ENCODE data around the gene HDAC5. TPM values are rescaled to one million over a fixed set of nuclear protein-coding genes. Genes with fewer than 3 reads are reported as not detected.

Gene HDAC5
- 62.6 TPM for total RNA-seq (2013)
- 10 to 100 TPM; 16.1 to 93.6 (median 24.7) TPM for polyA plus RNA-seq
- 77.0 and 83.5 TPM in 2 replicates for polyA minus RNA-seq
- 24.8 to 125 (median 80.3) reads per million in 11 experiments for total RNA-seq

DNA sequence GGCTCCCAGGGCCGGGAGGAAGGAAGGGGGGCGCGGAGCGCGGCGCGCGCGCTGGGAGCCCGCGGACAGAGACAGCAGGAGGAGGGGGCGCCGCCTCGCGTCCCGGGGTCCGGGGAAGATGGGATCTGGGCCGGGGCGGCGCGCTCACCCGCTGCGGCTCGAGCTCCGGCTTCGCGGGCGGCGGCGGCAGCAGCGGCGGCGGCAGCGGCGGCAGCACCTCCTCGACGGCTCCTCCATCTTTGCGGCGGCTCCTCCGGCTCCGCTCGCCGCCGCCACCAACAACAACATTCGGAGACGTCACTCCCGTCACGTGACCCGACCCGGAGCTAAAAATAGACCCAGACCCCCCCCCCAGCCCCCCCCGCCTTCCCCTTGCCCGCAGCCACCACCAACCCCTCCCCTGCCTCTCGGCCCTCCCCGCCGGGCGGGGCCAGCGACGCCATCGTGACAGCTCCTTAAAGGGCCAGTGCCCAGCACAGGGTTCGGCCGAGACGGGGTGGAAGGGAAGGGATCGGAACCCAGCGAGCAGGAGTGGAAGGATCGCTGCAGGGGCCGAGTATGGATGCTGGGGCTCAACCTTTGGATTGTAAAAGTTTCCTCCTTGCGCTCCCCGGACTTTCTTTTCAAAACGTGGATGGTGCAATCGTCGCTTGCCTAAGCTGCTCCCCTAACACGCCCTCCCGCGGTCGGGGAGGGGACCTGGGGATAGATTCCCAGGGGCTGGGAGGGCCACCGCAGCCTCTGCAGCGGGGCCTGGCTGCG, at the start of gene HDAC5:
Gene HDAC5, minus strand, starts transcription at position 286 of the 762 bp plus-strand sequence. CDS start 6,126 bp downstream, outside the sequence.
- peak; percentile 66 for TF ChIP-seq CTCF (IDR thresholded peaks at IDR 0.05)
- no peaks in the 10 kb centered on the region for H3K9me3 ChIP-seq (replicated peaks in 1 of 2; ENCODE audit: control insufficient read depth in 1 of 2, insufficient read depth in 1 of 2, low read length in 2 of 2)
- peak within 1 kb of the TSS; percentile 97 for H3K9ac ChIP-seq (ENCODE audit: insufficient read depth, low read length, poor library complexity, severe bottlenecking)
- H3K36me3 ChIP-seq (replicated peaks in 1 of 2; ENCODE audit: control insufficient read depth in 1 of 2, insufficient read depth in 2 of 2, low read length in 2 of 2): peaks cover 3 to 10% of the 10 kb centered on the region in 2 donors
- peak within 1 kb of the TSS; percentile 98 for H3K27ac ChIP-seq (ENCODE audit: low read depth in 1 of 2, low read length in 2 of 2)
- H3K9me3 Mint-ChIP-seq: no peaks in the 10 kb centered on the region
- H3K4me3 ChIP-seq (replicated peaks in 1 of 3; ENCODE audit: low read depth in 2 of 3, low read length in 3 of 3): peak within 1 kb of the TSS; percentile 93 to 97 (median 95)
- intact Hi-C loops (cut with micrococcal nuclease): loop anchor here (2.0 to 10.0 kb wide), 4 partner anchors 15 to 201 kb away; partner anchors contain the start of genes G6PC3 (in 1 of the 2) and SLC25A39 (in 1 of the 2)
- DNase-seq: peak; percentile 92 to 94 (median 93)
- peaks cover 43% of the 10 kb centered on the region for H4K20me1 ChIP-seq (ENCODE audit: insufficient read depth, low read length)
- H3K27ac Mint-ChIP-seq: peak within 1 kb of the TSS; percentile 98 to 100 (median 99)
- H3K4me1 Mint-ChIP-seq: peaks cover 26% of the 10 kb centered on the region
- H3K36me3 Mint-ChIP-seq: peaks cover 17 to 20% of the 10 kb centered on the region in 2 donors
- peak within 1 kb of the TSS; percentile 91 for H2AFZ ChIP-seq (ENCODE audit: insufficient read depth, low read depth, low read length, poor library complexity, severe bottlenecking)
- H3K27me3 Mint-ChIP-seq (ENCODE audit: low read depth in 3 of 3): peaks cover 3 to 5% (median 3%) of the 10 kb centered on the region in 3 donors
- no peaks in the 10 kb centered on the region for H3K27me3 ChIP-seq (ENCODE audit: control insufficient read depth in 2 of 2, insufficient read depth in 2 of 2, low read length in 2 of 2)
- H3K4me3 Mint-ChIP-seq: peak within 1 kb of the TSS; percentile 92 to 95
- under 1% methylated on average over 59 of the region's 78 CpGs for WGBS (ENCODE audit: insufficient coverage)
- H3K79me2 ChIP-seq (ENCODE audit: insufficient read depth, low read length): peaks cover 45% of the 10 kb centered on the region
- peak within 1 kb of the TSS; percentile 99 for H3K4me2 ChIP-seq (replicated peaks; ENCODE audit: extremely low read depth, low read length, poor library complexity, severe bottlenecking)
- H3K4me1 ChIP-seq (ENCODE audit: control insufficient read depth in 1 of 2, insufficient read depth in 2 of 2, low read length in 2 of 2): peaks cover 21 to 26% of the 10 kb centered on the region in 2 donors

- H3K4me1 Mint-ChIP-seq: peaks cover 3% of the 10 kb centered on the region
- Histone ChIP-seq H3K9me3 (replicated peaks in 1 of 2; ENCODE audit: control insufficient read depth in 1 of 2, insufficient read depth in 1 of 2, low read length in 2 of 2) (no peaks in the 10 kb centered on the region), H4K20me1 (ENCODE audit: insufficient read depth, low read length) (no peaks in the 10 kb centered on the region), H3K4me2 (replicated peaks; ENCODE audit: extremely low read depth, low read length, poor library complexity, severe bottlenecking) (no peak overlapping the region), H3K27ac (ENCODE audit: low read depth in 1 of 2, low read length in 2 of 2) (no peak overlapping the region), H3K4me3 (replicated peaks in 1 of 3; ENCODE audit: low read depth in 2 of 3, low read length in 3 of 3) (no peak overlapping the region), H3K9ac (ENCODE audit: insufficient read depth, low read length, poor library complexity, severe bottlenecking) (no peak overlapping the region), H3K36me3 (replicated peaks in 1 of 2; ENCODE audit: control insufficient read depth in 1 of 2, insufficient read depth in 2 of 2, low read length in 2 of 2) (peaks cover 10 to 11% of the 10 kb centered on the region in 2 donors), H2AFZ (ENCODE audit: insufficient read depth, low read depth, low read length, poor library complexity, severe bottlenecking) (no peak overlapping the region), H3K79me2 (ENCODE audit: insufficient read depth, low read length) (no peaks in the 10 kb centered on the region), H3K27me3 (ENCODE audit: control insufficient read depth in 2 of 2, insufficient read depth in 2 of 2, low read length in 2 of 2) (peaks cover 0 to 6% of the 10 kb centered on the region in 2 donors), H3K4me1 (ENCODE audit: control insufficient read depth in 1 of 2, insufficient read depth in 2 of 2, low read length in 2 of 2) (peaks cover 0 to 2% of the 10 kb centered on the region in 2 donors)
- H3K4me3 Mint-ChIP-seq: no peak overlapping the region
- 94% methylated on average over 17 of the region's 17 CpGs for WGBS (ENCODE audit: insufficient coverage)
- DNase-seq: no peak
- peaks cover 11 to 19% of the 10 kb centered on the region in 2 donors for H3K36me3 Mint-ChIP-seq
- intact Hi-C loops (cut with micrococcal nuclease): no loop called here
- H3K9me3 Mint-ChIP-seq: peaks cover 0 to 2% (median 0%) of the 10 kb centered on the region in 7 donors
- no peak for TF ChIP-seq CTCF (IDR thresholded peaks at IDR 0.05)
- H3K27ac Mint-ChIP-seq: no peak overlapping the region
- peaks cover 3 to 5% (median 4%) of the 10 kb centered on the region in 3 donors for H3K27me3 Mint-ChIP-seq (ENCODE audit: low read depth in 3 of 3)
Measured at GRCh38 chr17:44171931-44172455, 48.6 kb upstream of the HDAC5 start.

Data from CD14-positive monocyte (primary cell).